B cell (primary cell): ENCODE results near the gene CCDC70.

Experiments
- EZH2 ChIP-seq: IDR thresholded peaks from 2 replicates; pipeline ENCODE4 v1.6.1; 2012; ENCODE audit warnings: borderline replicate concordance, low read depth, mild to moderate bottlenecking, moderate library complexity, low read length; ENCODE audit not compliant: insufficient read depth, poor library complexity, severe bottlenecking
- TF ChIP-seq, protein P1 (sequence below): fragments of 200-600 bp; IDR thresholded peaks from one replicate; pipeline ENCODE4 v1.8.0; 2022; ENCODE audit warnings: antibody characterized with exemption, mild to moderate bottlenecking

- no peak for TF ChIP-seq EZH2
- TF ChIP-seq, protein P1, sequence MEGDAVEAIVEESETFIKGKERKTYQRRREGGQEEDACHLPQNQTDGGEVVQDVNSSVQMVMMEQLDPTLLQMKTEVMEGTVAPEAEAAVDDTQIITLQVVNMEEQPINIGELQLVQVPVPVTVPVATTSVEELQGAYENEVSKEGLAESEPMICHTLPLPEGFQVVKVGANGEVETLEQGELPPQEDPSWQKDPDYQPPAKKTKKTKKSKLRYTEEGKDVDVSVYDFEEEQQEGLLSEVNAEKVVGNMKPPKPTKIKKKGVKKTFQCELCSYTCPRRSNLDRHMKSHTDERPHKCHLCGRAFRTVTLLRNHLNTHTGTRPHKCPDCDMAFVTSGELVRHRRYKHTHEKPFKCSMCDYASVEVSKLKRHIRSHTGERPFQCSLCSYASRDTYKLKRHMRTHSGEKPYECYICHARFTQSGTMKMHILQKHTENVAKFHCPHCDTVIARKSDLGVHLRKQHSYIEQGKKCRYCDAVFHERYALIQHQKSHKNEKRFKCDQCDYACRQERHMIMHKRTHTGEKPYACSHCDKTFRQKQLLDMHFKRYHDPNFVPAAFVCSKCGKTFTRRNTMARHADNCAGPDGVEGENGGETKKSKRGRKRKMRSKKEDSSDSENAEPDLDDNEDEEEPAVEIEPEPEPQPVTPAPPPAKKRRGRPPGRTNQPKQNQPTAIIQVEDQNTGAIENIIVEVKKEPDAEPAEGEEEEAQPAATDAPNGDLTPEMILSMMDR: no peak
Measured at GRCh38 chr13:51873837-51874236, 12.1 kb downstream of the CCDC70 start.
